GM21447 (cell line): Measurements from ENCODE around the gene PLEKHG2.

Experiments
- ATAC-seq: cut with Tn5 transposase; IDR thresholded peaks from one replicate; pipeline ENCODE4 v1.9.1; 2021; ENCODE audit not compliant: unreplicated experiment

Gene PLEKHG2

GRCh38 chr19:39385629-39386411 lies 26.6 kb upstream of the PLEKHG2 start:
- no peak for ATAC-seq

- ATAC-seq, result no peak
Measured at GRCh38 chr19:39386557-39386956, 25.9 kb upstream of the PLEKHG2 start.

GRCh38 chr19:39388657-39389056 lies 23.8 kb upstream of the PLEKHG2 start:
- ATAC-seq, result no peak

GRCh38 chr19:39389631-39390414 lies 22.6 kb upstream of the PLEKHG2 start:
- ATAC-seq, result no peak

GRCh38 chr19:39390451-39390750 lies 22.1 kb upstream of the PLEKHG2 start:
- peak; percentile 19 for ATAC-seq

- peak; percentile 92 for ATAC-seq
Measured at GRCh38 chr19:39390751-39391437, 21.6 kb upstream of the PLEKHG2 start, which contains the start of the genes MED29 and PAF1. MED29 (plus strand) TSS chr19:39391378; CDS start chr19:39391423, 45 bp downstream. PAF1 (minus strand) TSS chr19:39391106; CDS start chr19:39390864, 242 bp downstream.

- no peak for ATAC-seq
Measured at GRCh38 chr19:39397360-39398296, 14.8 kb upstream of the PLEKHG2 start.

GRCh38 chr19:39398297-39398864 lies 14.1 kb upstream of the PLEKHG2 start:
- no peak for ATAC-seq

GRCh38 chr19:39399668-39400050 lies 12.8 kb upstream of the PLEKHG2 start:
- ATAC-seq, result no peak

- no peak for ATAC-seq
Measured at GRCh38 chr19:39400061-39400460, 12.4 kb upstream of the PLEKHG2 start.

GRCh38 chr19:39401070-39401548 lies 11.4 kb upstream of the PLEKHG2 start:
- no peak for ATAC-seq

GRCh38 chr19:39401549-39402345 lies 10.7 kb upstream of the PLEKHG2 start:
- no peak for ATAC-seq

- ATAC-seq, result no peak
Measured at GRCh38 chr19:39402346-39403300, 9.8 kb upstream of the PLEKHG2 start.

GRCh38 chr19:39403331-39404312 lies 8.8 kb upstream of the PLEKHG2 start:
- ATAC-seq, result no peak

GRCh38 chr19:39405261-39405957 lies 7.1 kb upstream of the PLEKHG2 start:
- no peak for ATAC-seq

GRCh38 chr19:39405958-39406655 lies 6.4 kb upstream of the PLEKHG2 start:
- ATAC-seq, result no peak
